Epithelial cell of prostate (primary cell): ENCODE data around the gene KLHL29.
"Not testable (repeated sequence)": the region's sequence is repeated elsewhere in the genome, so short reads cannot be mapped to it uniquely, and the experiment has no call there.

Experiments used
- DNase-seq: peaks from one replicate; pipeline ENCODE4 v3.0.0-alpha.2; 2011; ENCODE audit warnings: low read depth, low spot score
- H3K27ac ChIP-seq: fragments of 450-650 bp; 2 replicates; pipeline ENCODE4 v1.5.1; 2017; ENCODE audit warnings: mild to moderate bottlenecking

Gene KLHL29

DNA sequence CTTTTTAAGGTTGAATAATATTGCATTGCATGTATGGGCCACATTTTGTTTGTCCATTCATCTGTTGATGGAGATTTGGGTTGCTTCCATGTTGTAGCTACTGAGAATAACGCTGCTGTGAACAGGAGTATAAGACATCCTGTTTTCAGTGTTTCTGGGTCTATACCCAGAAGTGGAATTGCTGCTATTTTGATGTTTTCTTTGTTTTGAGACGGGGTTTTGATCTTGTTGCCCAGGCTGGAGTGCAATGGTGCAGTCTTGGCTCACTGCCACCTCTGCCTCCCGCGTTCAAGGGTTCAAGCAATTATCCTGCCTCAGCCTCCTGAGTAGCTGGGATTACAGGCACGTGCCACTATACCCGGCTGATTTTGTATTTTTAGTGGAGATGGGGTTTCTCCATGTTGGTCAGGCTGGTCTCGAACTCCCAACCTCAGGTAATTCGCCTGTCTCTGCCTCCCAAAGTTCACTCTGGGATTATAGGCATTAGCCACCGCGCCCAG is 6.3 kb downstream of the KLHL29 start:
- not testable (repeated sequence) for DNase-seq, H3K27ac ChIP-seq

DNA sequence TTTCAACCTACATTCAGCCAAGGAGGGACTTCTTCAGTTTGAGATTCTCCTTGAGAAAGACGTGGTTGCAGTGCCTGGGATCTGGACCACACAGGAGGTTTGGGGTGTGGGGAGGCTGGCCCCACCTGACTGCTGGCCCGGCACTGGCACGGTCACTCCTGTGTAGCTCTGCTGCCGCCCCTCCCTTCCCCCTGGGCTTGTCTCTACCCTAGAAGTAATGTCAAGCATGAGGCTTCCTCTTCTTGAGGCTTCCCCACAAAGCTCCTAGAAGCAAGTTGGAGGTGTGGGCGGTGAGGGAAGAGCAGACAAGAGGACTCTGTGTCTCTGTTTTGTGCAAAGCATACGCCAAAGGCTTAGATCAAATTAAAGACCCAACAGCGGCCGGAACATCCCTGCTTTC is 8.7 kb downstream of the KLHL29 start:
- no peak for DNase-seq
- no peak overlapping the region for H3K27ac ChIP-seq

DNA sequence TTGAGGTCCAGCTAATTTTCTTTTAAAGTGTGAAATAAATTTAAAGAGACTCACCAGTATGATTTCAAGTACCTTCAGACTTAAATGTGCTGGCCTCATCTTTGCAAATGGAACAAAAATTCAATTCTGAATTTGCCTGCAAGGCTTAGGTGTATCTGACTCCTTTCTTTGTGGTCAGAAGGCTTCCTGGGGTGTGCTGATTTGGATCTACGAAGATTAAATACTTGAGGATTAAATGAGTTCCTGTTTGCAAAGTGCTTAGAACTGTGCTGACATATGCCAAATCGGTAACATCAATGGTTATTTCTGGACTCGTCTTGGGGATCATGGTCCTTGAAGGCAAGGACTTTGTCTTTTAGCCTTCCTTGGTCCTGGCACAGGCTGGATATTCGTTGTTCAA is 9.7 kb downstream of the KLHL29 start:
- H3K27ac ChIP-seq, result no peak overlapping the region

DNA sequence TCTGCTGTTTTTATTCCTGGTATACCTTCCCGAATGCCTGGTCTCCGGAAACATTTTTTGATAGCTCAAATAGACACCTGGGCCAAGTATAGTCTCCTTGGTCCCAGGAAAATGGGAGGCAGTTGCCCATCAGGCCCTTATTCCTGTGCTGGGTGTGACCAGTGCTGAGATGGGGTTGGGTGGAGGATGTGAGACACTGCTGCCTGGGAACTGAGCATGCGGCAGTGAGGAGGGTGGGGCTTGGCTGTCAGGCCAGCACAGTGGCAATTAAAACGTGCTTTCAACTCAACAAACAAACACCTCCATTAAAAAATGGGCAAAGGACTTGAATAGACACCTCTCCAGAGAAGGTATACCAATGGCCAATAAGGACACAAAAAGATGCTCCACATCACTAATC is 12.5 kb downstream of the KLHL29 start:
- H3K27ac ChIP-seq, result no peak overlapping the region
- DNase-seq, result no peak

More for the DNA sequence above, 9.7 kb downstream of the KLHL29 start:
- DNase-seq, result no peak

DNA sequence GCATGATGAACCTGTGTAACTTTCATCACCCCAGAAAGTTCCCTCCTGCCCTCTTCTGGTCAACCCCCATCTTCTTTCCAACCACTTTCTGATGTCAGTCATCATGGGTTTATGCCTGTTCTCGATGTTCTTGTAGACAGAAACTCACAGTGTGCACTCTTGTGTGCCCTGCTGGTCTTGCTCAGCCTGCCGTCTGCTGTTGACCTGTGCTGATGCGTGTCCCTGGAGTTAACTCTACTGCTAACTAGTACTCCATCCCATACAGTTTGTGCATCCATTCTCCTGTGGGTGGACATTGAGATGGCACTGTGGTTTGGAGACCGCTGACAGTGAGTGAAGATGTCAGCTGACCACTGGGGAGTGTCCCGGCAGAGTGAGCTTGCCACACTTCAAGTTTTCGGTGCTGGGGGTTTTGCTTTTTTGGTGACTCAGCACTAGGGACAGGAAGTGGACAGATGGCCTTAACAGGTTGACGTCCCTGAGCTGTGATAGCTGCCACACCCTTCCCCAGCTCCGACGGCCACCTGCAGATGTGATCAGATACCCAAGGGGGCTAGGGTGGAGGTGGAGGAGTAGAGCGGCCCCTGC is 14.8 kb downstream of the KLHL29 start:
- H3K27ac ChIP-seq, result no peak overlapping the region
- no peak for DNase-seq

DNA sequence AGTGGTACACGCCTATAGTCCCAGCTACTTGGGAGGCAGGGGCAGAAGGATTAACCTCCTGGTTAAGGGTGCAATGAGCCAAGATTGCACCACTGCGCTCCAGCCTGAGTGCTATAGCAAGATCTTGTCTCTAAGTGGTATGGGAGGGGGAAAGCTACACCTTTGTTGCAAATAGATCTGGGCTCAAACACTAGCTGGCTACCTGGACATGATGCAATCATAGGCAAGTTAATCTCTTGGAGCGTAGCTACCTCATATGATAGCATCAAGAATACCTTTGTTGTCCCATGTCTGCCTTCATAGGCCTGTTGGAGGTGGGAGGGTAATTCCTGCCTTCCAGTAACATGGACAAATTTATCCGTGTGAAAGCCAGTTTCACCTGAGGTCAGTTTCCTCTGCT is 15.7 kb downstream of the KLHL29 start:
- no peak for DNase-seq
- peak overlapping the region; percentile 7 for H3K27ac ChIP-seq

DNA sequence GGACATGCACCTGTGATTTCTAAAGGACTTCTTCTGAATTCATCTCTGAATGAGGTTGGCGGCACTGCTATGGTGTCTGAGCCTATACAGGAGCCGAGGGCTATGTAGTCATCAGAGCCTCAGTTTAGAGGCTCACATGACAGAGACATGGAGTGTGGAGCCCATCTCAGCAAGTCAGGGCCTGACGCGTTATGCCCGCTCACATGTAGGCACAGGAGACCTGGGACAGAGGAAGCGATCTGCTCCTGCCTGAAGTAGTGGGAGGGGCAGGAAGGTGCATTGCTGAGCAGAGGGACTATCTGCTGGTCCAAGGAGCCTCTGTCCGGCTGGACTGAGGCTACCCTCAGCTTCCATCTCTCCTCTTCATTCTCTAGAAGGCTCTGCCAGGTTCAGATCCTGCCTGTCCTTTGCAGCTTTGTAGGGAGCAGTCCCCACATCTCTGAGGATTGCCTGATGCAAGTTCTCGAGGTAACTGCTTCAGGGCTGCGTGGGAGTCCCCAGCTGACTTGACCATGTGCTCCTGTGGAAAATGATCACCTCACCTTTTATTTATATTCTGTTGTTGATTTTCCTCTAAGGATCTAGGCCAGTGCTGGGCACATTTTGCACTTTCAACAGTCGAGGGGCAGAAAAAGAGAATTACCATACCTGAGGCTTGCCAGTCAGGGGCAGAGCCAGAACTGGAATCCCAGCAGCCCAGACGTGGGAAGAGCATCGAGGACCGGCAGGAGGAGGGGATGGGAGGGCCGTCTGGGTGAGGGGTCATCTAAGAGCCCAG is 16.6 kb downstream of the KLHL29 start:
- DNase-seq, result no peak
- peak overlapping the region; percentile 7 for H3K27ac ChIP-seq

DNA sequence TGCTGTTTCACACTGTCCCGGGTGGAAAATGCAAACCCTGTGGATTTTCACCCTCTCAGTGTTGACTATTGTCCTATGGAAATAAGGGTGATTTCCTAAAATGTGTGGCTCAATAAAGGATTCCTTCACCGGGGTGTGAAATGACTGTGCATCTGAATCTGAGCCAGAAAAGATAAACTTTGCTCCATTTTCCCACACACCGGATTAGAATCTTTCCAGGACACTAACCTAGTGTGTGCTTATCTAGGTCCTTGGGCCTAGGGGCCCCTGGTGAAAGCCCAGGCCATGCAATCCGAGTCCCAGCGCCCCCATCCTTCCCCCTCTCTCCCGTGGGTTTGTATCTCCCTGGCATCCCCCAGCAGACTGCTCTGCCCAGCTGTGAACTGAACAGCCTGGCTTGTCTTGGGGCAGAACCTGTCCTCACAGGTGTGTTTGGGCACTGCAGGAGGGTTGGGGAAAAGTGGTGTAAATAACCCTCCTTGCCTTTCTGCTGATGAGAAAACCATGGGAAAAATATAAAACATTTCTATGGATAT is 17.3 kb downstream of the KLHL29 start:
- no peak overlapping the region for H3K27ac ChIP-seq
- no peak for DNase-seq

DNA sequence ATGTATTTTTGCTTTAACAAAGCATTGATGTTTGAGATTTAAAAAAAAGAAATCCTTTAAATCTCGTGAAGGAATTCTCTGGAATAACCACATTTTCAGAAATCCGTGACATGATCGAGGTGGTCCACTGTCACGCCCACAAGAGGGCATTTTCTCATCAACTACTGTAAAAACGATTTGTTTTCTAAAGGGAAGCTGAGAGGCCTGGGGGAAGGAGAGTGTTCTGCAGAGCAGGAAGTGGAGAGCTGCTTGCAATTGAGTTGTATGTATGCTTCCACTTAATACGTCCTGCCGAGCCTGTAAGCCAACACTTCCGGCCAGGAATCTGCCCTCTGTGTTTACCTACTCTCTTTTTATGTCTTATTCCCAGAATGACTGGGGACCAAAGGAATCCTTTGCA is 19.4 kb downstream of the KLHL29 start:
- no peak for DNase-seq
- H3K27ac ChIP-seq, result peak overlapping the region; percentile 63

DNA sequence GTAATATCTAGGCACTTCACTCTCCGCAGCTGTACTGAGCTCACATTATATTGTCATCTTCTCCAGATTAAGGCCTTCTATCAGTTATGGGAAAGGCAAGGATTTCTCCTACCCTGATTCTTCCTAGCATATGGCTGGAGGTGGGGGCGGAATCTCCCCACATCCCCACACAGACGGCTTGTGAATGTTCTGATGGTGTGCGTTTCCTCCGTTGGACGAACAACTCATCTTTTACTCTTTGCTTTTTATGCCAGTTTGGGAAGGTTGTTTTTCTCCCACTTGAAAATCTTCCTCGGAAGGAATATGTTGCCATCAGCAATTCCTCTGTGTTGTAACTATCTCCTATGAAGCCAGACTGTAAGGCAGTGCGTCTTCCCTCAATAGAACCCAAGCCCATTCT is 24.3 kb downstream of the KLHL29 start:
- no peak for DNase-seq
- H3K27ac ChIP-seq, result no peak overlapping the region

DNA sequence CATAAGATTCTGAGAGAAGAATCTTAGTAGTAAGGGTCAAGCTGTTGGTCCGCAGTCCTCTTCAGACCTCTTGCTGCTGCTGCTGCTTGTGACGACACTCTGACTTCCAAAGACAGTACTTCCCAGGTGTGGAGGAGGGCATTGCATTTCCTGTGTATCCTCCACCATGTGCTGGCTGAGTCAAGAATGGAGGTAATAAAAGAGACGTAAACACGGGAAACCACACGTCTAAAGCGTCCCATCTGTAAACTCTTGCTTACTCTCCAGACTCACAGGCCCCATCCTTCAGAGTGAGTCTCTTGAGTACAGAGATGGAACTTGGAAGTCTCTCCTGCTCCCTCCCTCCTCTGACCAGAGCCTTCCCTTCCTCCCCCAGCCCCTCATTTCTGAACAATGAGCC is 25.6 kb downstream of the KLHL29 start:
- peak overlapping the region; percentile 91 for H3K27ac ChIP-seq
- no peak for DNase-seq

DNA sequence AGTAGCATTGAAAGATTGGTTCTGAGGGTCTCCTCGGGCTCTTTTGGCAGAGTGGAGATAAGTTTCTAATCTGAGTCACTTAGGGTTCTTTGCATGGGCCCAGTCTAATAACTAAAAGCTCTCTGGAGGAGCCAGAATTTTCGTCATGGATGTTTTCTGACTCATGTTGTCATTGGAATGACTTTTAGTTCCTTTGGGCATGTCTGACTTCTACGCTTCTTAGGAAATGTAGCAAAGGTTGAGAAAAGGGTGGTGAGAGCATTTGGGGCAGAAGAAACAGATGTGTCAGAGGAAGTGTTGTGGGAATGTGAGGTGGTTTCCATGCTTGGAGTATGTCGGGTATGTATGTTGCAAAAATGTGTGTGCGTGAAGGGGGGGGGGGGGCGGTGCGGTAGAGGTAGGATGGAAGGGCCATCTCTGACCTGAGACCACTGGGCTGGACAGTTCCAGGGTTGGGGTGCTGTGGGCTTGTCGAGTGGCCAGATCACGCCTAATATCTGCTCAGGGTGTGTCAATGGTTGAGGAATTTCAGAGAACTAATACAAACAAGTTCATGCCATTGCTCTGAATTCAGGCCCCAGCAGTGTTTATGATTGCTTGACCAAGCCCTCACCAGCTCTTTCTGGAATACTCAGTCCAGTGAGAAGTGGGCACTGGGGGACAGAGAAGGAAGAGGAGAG is 26.9 kb downstream of the KLHL29 start:
- DNase-seq, result peak; percentile 79
- H3K27ac ChIP-seq, result peak overlapping the region; percentile 91

DNA sequence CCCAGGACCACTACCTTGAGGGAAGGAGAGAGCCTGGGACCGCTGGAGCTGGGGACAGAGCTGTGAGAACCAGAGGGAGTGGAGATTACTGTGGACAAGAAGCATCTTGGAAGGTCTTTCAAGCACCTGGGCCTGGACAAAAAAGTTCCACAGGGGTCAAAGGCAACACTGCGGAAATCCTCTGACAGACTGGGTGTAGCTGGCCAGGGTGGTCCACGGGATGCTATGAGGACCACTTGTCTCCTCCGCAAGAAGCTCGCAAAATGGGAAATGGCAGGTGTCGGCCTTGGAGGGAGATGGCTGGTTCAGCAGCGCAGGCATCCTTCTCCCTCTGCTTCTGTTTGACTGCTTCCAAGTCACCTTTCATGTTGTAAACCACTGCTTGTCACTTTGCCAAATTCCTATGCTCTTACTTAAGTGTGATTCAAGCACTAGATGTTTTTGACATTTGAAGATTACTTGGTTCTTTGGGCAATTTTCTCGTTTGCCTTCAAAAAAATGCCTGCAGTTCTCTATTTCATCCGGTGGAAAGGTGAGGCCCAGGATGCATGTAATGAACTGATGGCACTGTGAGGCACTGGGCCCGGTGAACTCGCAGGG is 27.7 kb downstream of the KLHL29 start:
- peak overlapping the region; percentile 91 for H3K27ac ChIP-seq
- DNase-seq, result no peak

DNA sequence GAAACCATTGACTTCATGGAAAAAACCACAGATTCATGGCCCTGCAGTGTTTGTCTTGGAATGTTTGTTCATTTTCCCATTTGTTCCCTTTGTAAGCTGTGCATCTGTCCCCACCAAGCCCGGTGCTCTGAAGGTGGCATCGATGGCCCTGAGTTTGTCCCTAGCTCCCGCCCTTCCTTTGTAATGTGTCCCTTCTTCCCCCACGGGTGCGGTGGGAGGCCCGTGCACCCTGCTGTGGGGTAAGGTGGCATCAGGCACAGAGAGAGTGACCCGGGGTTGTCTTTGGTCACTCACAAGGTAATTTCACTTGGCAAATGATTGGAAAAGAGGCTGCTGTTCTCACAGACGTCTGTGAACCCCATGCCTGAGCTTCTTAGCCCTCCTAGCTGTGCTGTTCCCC is 28.7 kb downstream of the KLHL29 start:
- DNase-seq, result no peak
- no peak overlapping the region for H3K27ac ChIP-seq

DNA sequence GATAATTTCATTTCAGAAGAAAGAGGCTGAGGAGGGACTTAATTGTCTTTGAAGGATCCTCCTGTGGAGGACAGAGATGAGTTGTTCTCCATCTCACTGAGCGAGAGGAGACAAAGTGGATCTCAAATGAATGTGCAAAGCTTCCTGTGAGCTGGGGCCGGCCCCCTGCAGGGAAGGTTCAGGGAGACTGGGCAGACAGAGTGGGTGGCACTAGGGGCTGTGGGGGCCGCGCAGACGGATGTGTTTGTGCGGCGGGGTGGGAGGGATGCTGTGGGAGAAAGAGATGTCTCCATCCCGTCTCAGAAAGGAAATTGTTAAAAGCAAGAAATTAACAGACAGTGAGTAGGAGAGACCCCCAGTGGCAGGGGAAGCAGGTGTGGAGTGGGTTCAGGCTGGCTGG is 29.1 kb downstream of the KLHL29 start:
- no peak for DNase-seq
- H3K27ac ChIP-seq, result no peak overlapping the region

DNA sequence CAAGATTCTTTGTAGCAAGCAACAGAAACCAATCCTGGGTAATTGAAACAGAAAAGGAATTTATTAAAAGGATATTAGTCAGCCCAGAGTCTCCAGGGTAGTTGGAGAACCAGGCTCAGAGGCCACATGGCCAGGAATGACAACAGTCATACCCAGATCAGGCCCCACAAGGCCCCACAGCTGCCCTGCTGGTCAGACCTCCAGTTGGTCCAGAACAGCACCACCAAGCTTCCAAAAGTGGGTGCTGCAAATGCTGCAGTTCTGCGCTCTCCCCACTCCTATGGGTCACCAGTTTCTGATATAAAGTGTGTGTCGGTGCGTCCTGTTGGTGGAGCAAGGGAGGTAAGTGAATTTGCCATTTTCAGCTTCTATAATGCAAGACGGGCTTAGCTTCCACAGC is 29.9 kb downstream of the KLHL29 start:
- no peak for DNase-seq
- no peak overlapping the region for H3K27ac ChIP-seq

DNA sequence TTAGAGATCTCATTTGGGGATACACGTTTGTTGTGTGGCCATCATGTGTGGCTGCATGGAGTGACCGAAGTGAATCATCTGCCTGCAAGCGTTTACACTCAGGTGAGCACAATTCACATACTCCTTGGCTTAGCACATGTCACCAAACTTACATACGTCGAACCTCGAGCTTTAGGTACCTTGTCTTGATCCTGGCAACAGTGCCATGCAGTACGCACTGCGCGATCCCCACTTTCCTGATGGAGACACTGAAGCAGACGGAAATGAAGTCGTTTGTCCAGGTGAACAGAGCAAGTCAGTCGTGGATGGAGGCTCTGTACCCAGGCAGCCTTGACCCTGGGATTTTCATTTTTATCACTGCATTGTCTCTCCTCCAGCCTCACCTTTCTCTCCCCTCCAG is 32.3 kb downstream of the KLHL29 start:
- no peak overlapping the region for H3K27ac ChIP-seq

DNA sequence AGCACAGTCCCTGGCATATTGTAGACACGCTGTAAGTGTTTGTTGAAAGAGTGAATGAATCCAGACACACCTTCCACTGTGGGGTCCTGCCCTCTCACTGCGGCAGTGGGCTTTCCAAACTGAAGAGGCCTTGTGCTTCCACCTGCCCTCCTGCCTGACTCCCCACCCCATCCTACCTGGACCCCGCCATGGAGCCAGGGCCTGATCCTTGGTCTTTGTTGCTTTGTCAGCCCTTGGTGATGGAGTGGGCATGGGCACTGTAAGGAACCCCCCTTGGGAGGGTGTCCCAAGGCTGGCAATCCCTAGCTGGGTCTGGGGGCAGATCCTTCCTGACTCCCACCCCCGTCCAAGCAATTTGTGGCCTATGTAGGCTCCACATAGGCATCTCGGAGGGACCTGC is 33.1 kb downstream of the KLHL29 start:
- peak overlapping the region; percentile 13 for H3K27ac ChIP-seq
- DNase-seq, result no peak

More for the DNA sequence above, 32.3 kb downstream of the KLHL29 start:
- DNase-seq, result no peak

DNA sequence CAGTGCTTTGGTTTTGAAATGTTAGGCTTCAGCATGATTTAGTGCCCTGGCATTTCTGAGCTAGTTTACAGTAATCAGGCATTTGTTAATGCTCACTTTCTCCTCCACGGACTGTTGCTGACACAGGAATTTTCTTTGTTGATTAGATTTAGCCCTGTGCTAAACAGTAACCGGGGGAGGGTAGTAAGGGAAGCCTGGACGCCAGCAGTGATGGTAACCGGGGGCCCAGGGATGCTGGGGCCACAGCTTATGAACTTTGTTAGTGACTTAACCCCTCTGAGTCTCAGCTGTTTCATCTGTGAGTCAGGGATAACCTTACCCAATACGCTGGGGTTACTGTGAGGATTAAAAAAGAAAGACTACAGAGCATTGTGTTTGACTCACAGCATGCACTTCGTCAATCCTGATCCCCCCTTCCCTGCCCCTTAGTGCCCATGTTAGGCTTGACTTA is 33.5 kb downstream of the KLHL29 start:
- no peak for DNase-seq

More for the DNA sequence above, 33.5 kb downstream of the KLHL29 start:
- H3K27ac ChIP-seq, result peak overlapping the region; percentile 13
